GM10248 (cell line): ENCODE results near the gene LPIN2.
"Not testable (repeated sequence)": the region's sequence is repeated elsewhere in the genome, so short reads cannot be mapped to it uniquely, and the experiment has no call there.

Experiments
- CTCF ChIA-PET: fragments of 300-600 bp; sonication (Branson Sonifier 250); formaldehyde crosslinking; extraction: SDS; loops from one replicate; lab custom pipeline; 2021; ENCODE audit warnings: antibody characterized with exemption; lab: Yijun Ruan, JAX
- POLR2A ChIA-PET: fragments of 350-650 bp; sonication (Branson Sonifier 250); formaldehyde crosslinking; extraction: SDS; loops from one replicate; lab custom pipeline; 2020; ENCODE audit warnings: antibody characterized with exemption; lab: Yijun Ruan, JAX
- DNase-seq: peaks from one replicate; pipeline ENCODE4 v3.0.0; 2012; ENCODE audit errors: extremely low spot score
- CTCF ChIP-seq: IDR thresholded peaks from 2 replicates; pipeline ENCODE4 v1.5.1; 2012; ENCODE audit warnings: mild to moderate bottlenecking, low read depth; ENCODE audit errors: extremely low read depth, missing control alignments, control extremely low read depth

The LPIN2 gene

GRCh38 chr18:3054214-3054613 lies 41.3 kb upstream of the LPIN2 start:
- POLR2A ChIA-PET: no interaction called here
- no peak for DNase-seq
- CTCF ChIA-PET: no interaction called here
- no peak for TF ChIP-seq CTCF

- TF ChIP-seq CTCF: no peak
- DNase-seq: no peak
- POLR2A ChIA-PET: no interaction called here
- CTCF ChIA-PET: no interaction called here
Measured at GRCh38 chr18:3053081-3053480, 40.1 kb upstream of the LPIN2 start.

GRCh38 chr18:3052411-3052758 lies 39.4 kb upstream of the LPIN2 start:
- TF ChIP-seq CTCF: no peak
- CTCF ChIA-PET: no interaction called here
- DNase-seq: no peak
- POLR2A ChIA-PET: no interaction called here

- ChIA-PET POLR2A (no interaction called here), CTCF (no interaction called here)
- TF ChIP-seq CTCF: no peak
- no peak for DNase-seq
Measured at GRCh38 chr18:3051718-3052410, 38.9 kb upstream of the LPIN2 start.

- CTCF ChIA-PET: interaction anchor here (3.0 kb wide), 1 partner anchor 13 kb away, joined by 12 read pairs; no protein-coding TSS in a partner anchor
- POLR2A ChIA-PET, DNase-seq: not testable (repeated sequence)
Measured at GRCh38 chr18:3049897-3050454, 37.0 kb upstream of the LPIN2 start.

GRCh38 chr18:3048820-3049349 lies 35.9 kb upstream of the LPIN2 start:
- no peak for DNase-seq
- ChIA-PET POLR2A (no interaction called here), CTCF (interaction anchor here (1.2 to 3.0 kb wide), 2 partner anchors 14 to 103 kb away, joined by 3 to 12 read pairs; no protein-coding TSS in a partner anchor)
- no peak for TF ChIP-seq CTCF

- no peak for TF ChIP-seq CTCF
- CTCF ChIA-PET: interaction anchor here (1.2 to 3.0 kb wide), 2 partner anchors 15 to 104 kb away, joined by 3 to 12 read pairs; no protein-coding TSS in a partner anchor
- POLR2A ChIA-PET: no interaction called here
- no peak for DNase-seq
Measured at GRCh38 chr18:3048121-3048520, 35.2 kb upstream of the LPIN2 start.
